Endothelial cell (in vitro differentiated cells): Measurements from ENCODE around the gene SH3PXD2A. TPM values are rescaled to one million over a fixed set of nuclear protein-coding genes. Genes with fewer than 3 reads are reported as not detected.

ENCODE experiments used
- DNase-seq: peaks from one replicate; pipeline ENCODE4 v3.0.0; 2021; ENCODE audit warnings: low spot score
- H3K27ac Mint-ChIP-seq: one replicate; pipeline ENCODE4 v1.8.0; 2021; ENCODE audit warnings: mixed read lengths, inconsistent platforms; ENCODE audit not compliant: unreplicated experiment
- H3K27me3 Mint-ChIP-seq: one replicate; pipeline ENCODE4 v1.8.0; 2021; ENCODE audit warnings: mild to moderate bottlenecking, moderate library complexity, mixed read lengths, inconsistent platforms; ENCODE audit not compliant: unreplicated experiment
- H3K36me3 Mint-ChIP-seq: one replicate; pipeline ENCODE4 v1.8.0; 2021; ENCODE audit warnings: mild to moderate bottlenecking, low read depth, mixed read lengths, inconsistent platforms; ENCODE audit not compliant: unreplicated experiment
- H3K4me1 Mint-ChIP-seq: one replicate; pipeline ENCODE4 v1.8.0; 2021; ENCODE audit warnings: mild to moderate bottlenecking, mixed read lengths, inconsistent platforms; ENCODE audit not compliant: unreplicated experiment
- H3K4me3 Mint-ChIP-seq: one replicate; pipeline ENCODE4 v1.8.0; 2021; ENCODE audit warnings: mild to moderate bottlenecking, mixed read lengths, inconsistent platforms; ENCODE audit not compliant: unreplicated experiment
- H3K9me3 Mint-ChIP-seq: one replicate; pipeline ENCODE4 v1.8.0; 2021; ENCODE audit warnings: mixed read lengths, inconsistent platforms; ENCODE audit not compliant: unreplicated experiment
- CTCF ChIP-seq: fragments of 200-600 bp; sonication (generic); IDR thresholded peaks from one replicate; pipeline ENCODE4 v1.5.0; 2021; ENCODE audit warnings: antibody characterized with exemption; ENCODE audit not compliant: unreplicated experiment
- total RNA-seq: library from RNA; stranded (reverse); fragmentation: NEBNext Ultra II Directional; extraction: Animal tissue kit (Norgen Biotek cat#: 25700); gene quantifications from one replicate; pipeline ENCODE4 v1.2.1, GENCODE V29; 2021; ENCODE audit not compliant: unreplicated experiment

Gene SH3PXD2A
- total RNA-seq, 1 donor from 2014 or later = 59.9 TPM

DNA sequence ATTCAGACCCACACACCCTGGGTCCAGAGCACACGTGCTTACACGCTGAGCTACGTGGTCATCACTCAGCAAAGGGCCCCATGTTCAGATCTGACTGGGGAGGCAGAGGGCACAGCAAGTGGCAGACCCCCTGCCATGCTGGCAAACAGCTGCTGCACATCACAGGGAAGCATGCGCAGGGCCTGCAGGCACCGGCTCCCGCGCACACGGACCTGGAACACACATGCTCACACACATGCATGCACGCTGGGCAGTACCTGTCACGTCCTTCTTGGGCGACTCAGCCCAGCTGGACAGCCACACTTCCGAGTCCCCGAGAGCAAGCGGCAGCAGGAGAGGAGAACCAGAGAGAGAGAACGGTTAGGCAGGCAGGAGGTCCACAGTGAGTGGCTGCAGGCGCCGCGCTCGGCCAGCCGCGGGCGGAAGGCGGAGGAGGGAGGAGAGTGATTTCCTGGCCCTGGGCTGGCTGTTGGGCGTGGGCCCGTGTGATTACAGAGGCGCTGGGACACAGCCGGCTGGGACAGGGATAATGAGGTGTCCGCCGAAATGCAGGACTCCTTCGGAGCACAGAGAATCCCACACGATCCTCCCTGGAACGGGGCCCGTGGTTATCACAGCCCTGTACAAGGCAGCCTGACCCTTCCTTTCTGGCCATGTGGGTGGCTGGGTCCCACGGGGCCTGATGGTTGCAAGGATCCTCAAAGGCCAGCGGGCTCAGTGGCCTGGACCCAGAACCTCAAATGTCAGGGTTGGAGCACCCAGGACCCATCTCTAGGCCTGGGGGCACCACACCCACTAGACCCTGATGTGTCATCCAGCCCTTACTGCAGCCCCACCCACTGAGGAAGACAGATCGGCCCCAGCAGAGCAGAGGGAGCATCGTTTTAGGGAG is 186.8 kb downstream of the SH3PXD2A start:
- H3K4me3 Mint-ChIP-seq = no peak overlapping the region
- TF ChIP-seq CTCF = no peak
- peaks cover 10% of the 10 kb centered on the region for H3K27me3 Mint-ChIP-seq
- peaks cover 23% of the 10 kb centered on the region for H3K36me3 Mint-ChIP-seq
- no peak overlapping the region for H3K27ac Mint-ChIP-seq
- H3K9me3 Mint-ChIP-seq = no peaks in the 10 kb centered on the region
- no peaks in the 10 kb centered on the region for H3K4me1 Mint-ChIP-seq
- DNase-seq = no peak

- H3K4me1 Mint-ChIP-seq = no peaks in the 10 kb centered on the region
- no peak for TF ChIP-seq CTCF
- H3K9me3 Mint-ChIP-seq = no peaks in the 10 kb centered on the region
- no peak overlapping the region for H3K4me3 Mint-ChIP-seq
- H3K27ac Mint-ChIP-seq = no peak overlapping the region
- no peak for DNase-seq
- H3K36me3 Mint-ChIP-seq = peaks cover 26% of the 10 kb centered on the region
- peaks cover 12% of the 10 kb centered on the region for H3K27me3 Mint-ChIP-seq
These were observed 188.0 kb downstream of the SH3PXD2A start for GRCh38 chr10:103667356-103667755.

GRCh38 chr10:103666762-103667150 is 188.6 kb downstream of the SH3PXD2A start:
- H3K27me3 Mint-ChIP-seq = peaks cover 12% of the 10 kb centered on the region
- H3K9me3 Mint-ChIP-seq = no peaks in the 10 kb centered on the region
- TF ChIP-seq CTCF = no peak
- H3K36me3 Mint-ChIP-seq = peaks cover 26% of the 10 kb centered on the region
- H3K4me3 Mint-ChIP-seq = peak overlapping the region; percentile 10
- H3K27ac Mint-ChIP-seq = no peak overlapping the region
- no peak for DNase-seq
- no peaks in the 10 kb centered on the region for H3K4me1 Mint-ChIP-seq

GRCh38 chr10:103666087-103666761 is 189.2 kb downstream of the SH3PXD2A start:
- H3K36me3 Mint-ChIP-seq = peaks cover 26% of the 10 kb centered on the region
- H3K9me3 Mint-ChIP-seq = no peaks in the 10 kb centered on the region
- DNase-seq = peak; percentile 36
- peak; percentile 51 for TF ChIP-seq CTCF
- no peak overlapping the region for H3K27ac Mint-ChIP-seq
- no peaks in the 10 kb centered on the region for H3K4me1 Mint-ChIP-seq
- H3K27me3 Mint-ChIP-seq = peaks cover 12% of the 10 kb centered on the region
- peak overlapping the region; percentile 40 for H3K4me3 Mint-ChIP-seq
